Bone marrow (tissue), 2 donors: Measurements from ENCODE around the gene NSD2.
"Not testable (repeated sequence)": the region's sequence is repeated elsewhere in the genome, so short reads cannot be mapped to it uniquely, and the experiment has no call there.

Experiments
- DNase-seq, 2 donors: peaks; one replicate each; lab custom pipeline; 2025; lab: John Stamatoyannopoulos, UW

NSD2 gene

DNA sequence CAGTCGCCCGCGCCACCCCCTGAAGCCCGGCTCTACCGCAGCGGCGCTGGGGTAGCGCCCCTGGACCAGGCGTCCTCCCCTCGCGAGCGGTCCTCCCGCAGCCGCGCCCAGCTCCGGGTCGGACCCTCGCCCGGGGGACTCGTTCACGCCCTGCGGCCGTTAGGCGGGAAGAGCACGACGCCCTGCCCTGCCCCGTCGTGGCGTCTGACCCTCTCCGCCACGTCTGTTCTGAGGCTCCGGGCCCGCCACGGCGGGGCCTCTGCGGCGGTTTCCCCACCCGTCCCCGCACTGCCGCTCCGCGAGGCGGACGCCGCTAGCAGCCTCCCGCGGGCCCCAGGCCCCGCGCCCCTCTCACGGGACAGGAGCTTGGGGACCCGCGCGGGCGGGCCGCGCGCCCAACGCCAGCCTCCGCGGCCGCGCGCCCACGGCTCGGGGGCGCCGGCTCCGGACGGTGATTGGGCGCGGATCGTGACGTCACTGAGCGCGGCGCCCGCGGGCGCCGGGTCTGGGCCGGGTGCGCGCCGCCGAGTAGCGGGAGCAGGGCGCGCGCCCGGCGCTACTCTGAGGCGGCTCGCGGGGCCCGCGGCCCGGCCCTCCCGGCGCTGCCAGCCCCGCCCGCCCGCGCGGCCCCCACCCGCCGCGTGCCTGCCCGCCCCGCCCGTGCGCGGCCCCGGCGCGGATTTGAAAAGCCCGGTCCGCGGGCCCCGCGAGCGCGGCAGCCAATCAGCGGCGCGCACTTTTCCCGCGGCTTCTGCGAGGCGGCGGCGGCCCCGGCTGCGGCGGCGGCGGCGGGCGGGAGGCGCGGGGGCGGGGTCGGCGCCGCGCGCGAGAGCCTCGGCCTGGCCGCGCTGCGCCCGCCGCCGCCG lies at the start of gene NSD2:
Gene NSD2 (plus strand): TSS at position 816 of the 866 bp plus-strand sequence. CDS start 29,262 bp downstream, outside the sequence.
- DNase-seq: peak; percentile 62 to 95

DNA sequence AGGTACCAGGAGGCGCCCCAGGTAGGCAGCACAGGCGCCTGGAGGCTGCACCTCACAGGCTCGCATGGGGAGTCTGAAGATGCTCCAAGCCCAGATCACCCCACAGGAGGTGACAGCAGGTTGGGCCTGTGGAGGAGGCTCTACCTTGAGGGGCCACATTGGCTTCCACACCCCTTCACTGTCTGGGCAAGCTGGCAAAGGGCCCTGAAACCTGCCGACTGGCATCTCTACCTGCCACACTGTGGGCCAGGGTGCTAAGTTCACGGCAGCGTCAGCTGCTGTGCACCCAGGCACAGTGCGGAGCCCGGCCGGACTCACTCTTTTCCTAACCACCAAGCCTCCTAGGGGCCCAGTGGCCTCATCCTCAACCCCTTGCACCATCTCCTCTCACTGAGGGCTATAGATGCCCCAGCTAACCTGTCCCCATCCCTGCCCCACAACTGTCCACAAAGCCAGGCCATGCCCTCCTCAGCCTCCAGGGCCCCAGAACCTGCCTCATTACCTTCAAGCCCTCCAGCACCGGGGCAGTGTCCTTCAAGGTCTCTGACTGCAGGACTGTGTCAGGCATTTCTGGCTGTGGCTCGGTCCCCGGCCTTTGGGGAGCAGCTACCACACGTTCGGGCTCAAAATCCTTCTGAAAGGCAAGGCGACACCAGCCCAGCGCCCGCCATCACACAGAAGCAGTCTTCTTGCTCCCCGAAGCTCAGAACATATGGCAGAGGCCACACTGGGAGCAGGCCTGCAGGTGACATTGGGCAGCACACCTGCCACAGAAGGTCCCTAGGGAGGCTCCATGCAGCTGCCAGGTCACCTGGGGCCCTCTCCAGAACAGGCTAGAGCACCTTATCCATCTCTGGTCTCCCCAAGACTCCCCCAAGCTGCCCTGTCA lies 49.3 kb upstream of the NSD2 start:
- DNase-seq: no peak

DNA sequence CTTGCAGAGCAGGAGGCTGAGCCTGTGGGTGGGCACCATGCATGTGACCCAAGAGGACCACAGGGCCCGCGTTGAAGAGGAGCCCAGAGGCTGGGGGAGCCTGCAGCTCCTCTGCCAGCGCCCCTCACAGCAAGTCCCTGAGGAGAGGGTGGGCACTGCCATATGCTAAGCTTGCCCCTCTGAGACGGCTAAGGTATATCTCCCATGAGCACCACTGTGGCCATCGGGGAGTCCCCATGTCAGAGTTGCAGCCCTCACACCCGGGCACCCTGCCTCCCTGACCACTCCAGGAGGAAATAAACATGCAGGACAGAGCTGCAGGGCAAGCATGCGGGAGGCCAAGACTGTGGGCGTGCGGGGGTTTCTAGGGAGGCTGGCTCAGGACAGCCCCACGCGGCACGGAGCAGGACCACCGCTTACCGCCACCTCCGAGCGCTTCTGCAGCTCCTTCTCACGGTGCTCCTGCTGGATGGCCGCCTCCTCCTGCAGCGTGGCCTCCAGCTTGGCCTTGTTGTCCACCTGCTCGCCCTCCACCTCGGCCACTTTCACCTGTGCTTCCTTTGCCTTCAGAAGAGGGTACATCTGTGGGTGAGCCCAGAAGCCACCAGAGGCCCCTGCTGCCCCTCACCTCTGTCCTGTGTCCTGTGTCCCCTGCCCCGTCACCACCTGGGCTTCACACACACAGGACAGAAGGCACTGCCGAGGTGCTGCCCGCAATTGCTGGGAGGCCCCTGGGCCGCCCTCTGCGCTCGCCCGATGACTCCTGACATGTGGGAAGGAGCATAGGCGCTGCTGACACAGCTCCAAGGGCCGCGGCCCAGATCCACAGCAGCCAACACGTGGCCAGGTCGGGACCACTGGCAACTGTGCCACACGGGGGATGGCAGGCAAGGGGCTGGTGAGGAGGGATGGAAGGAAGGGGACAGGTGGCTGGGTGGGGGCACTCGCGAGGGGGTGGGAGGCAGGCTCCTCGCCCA lies 48.3 kb upstream of the NSD2 start:
- DNase-seq: no peak

DNA sequence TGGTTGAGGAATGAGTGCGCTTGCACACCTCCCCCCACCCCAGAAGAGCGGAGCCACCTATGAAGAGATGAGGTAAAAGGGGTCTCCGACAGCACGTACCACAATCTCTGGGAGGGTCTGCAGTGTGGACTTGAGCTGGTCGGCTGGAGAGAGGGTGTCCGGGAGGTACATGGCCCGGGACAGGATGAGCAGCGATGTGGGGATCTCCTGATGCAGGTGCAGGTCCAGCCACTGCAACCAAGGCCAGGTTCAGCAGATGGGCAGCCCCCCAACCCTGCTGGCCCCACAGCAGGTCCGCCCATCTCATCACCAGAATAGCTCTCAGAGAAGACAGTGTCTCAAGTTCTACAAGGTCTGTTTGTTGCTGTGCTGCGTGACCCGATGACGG lies 47.7 kb upstream of the NSD2 start:
- DNase-seq: no peak

DNA sequence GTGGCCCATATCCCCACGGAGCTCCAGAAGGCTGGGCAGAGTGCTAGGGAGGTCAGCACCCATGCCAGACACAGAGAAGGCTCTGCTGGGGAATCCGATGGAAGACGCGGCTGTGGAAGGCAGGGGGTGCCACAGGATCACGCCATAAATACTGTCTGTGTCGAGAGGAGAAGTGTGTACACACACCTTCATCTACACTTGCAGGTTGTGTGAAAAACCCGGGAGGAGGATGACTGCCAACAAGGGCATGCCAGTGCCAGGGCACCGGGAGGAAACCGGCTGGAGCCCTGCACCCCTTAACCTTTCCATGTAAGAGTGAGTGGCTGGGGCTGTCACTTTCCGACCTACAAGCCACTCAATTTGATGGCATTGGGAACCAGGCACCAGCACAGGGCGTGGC lies 46.4 kb upstream of the NSD2 start:
- DNase-seq: no peak

DNA sequence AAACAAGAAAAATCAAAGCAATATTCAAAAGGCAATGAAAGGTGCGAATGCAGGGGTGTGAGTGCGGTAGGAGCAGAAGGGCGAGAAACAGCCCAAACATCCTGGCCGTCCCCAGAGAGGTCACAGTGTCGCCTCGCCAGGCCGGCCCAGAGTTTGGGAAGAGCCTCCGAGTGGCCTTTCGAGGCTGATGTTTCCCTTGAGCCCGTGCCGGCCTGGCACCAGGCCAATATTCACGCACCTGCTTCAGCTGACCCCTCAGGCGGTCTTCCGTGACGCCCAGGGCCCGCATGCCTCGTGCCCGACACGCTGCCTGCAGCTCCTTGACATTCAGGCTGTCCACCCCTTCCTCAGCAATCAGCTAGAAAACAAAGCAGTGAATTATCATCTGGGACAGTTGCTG lies 45.9 kb upstream of the NSD2 start:
- no peak for DNase-seq

DNA sequence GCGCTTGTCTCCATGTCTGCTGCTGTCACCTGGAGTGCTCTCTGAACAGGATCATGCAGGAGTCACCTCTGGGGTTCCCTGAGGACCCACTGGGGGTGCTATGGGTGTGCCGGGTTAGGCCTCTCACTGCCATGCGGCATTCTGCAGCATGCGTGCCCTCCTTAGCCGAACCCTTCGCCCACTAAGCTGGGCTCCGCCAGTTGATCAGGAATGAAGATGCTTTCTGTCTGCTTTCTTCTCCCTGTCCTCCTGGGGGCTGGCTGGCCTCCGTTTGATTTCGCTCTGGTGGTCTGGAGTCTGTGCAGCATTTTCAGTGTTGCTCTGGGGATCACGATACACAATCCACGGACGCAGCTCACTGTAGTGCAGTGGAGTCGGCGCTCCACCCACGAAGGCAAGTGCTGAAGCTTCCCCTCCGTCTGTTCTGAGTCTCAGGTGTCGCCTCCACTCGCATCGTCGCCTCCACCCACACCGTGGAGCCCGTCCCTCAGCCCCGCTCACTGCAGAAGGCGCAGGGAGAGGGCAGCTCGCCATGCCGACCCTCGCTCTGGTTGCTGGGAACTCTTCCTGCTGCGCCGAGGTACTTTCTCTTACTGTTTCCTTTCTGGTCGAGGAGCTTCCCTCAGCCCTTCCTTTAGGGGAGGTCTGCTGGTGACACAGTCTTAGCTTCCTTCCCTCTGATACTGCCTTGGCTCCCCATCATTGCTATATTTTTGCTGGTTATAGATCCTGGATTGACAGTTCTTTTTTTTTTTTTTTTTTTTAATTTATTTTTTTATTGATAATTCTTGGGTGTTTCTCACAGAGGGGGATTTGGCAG lies 44.5 kb upstream of the NSD2 start:
- DNase-seq: no peak

DNA sequence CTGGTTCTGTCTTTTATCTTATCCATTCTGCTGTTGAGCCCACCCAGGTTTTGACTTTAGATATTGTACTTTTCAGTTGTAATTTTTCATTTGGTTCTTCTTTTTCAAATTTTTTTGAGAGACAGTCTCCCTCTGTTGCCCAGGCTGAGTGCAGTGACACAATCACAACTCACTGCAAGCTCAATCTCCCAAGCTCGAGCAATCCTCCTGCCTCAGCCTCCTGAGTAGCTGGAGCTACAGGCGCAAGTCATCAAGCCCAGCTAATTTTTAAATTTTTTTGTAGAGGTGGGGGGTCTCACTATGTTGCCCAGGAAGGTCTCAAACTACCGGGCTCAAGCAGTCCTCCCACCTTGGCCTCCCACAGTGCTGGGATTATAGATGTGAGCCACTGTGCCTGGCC lies 41.0 kb upstream of the NSD2 start:
- DNase-seq: no peak

DNA sequence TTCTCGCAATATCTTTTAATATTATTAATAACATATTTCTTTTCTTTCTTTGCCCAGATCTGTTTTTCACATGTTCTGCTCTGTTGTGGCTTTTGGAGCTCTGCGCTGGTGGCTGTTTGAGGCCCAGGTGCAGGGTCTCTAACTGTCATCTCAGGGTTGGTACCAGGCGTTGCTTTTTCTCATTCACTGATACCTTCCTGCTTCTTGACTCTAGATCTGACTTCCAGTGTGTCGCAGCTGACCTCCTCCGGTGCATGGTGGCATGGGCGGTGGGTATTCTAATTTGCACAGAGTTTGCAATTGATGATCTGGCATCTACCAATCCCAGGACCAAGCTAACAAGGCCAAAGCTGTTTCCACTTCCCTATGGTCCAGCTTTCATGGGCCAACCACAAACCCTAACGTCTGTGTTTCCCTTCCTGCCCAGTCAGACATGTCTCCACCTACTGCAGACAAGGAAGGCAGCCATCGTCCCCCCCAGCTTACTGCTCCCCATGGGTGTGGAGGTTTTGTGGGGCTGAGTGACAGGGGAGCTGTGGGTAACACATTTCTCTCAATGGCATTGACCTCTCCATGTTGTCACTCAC lies 40.5 kb upstream of the NSD2 start:
- DNase-seq: no peak

DNA sequence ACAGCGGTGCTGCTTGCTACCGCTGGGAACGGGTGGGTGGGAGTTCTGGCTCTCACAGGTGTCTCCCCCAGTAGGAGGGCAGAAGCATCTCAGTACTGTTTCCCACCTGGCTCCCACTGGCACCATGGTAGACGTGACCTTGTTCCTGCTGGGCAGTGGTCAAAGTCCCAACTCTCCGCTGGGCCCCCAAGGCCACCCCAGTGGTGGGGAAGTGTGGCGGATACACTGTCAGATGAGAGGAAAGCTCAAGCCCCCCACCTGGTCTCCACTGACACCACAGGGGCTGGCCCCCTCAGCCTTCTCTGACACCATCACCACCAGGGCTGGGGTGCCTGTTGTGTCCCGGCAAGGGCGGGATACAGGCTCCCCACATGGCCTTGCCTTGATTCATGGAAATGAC lies 39.9 kb upstream of the NSD2 start:
- DNase-seq: no peak

DNA sequence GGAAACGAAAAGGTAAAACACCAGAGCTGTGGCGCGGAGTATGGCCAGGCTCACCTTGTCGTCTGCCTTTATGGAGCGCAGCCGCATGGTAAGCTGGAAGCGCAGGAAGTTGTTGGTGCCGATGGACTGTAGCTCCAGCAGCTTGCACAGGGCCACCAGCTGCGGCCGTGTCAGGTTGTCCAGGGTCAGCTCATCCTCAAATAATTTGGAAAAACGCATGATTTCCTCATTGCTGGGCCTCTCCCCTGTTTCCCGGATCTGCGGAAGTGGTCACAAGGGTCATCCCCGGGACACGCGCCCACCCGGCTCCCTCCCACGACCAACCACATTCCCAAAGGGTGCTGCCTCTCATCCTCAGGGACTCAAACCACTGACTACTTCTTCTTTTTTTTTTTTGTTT lies 38.5 kb upstream of the NSD2 start:
- DNase-seq: no peak

DNA sequence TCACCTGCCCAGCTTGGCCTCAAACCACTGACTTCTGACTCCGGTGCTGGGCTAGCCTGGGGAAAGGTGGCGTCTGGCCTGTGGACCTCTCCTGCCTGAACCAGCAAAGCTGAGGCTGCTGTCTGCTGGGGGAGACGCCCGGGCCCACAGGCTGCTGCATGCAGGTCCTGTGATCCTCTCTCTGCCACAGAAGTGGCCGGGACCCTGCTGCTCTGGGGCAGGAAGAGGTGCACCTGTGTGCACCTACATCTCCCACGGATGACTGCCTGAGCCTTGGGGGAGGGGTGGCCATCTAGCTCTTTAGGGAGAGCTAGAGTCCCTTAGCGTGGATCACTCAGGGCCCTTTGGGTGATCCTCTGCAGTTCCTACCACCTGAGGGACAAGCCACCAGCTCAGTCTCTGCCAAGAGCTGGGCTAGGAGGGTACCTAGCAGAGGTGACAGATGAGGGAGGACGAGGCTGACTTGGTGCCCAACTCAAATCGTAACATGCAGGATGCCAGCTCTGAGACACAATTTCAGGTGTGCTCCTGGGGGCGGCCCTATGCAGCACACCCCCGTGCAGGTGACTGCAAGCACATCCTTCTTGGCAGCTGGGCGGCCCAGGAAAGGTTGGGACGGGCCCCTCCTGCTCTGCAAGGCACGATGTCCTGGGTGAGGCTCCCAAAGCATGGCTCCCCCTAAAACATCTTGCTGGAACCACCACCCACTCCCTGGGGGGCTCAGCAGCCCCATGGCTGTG lies 37.7 kb upstream of the NSD2 start:
- no peak for DNase-seq

DNA sequence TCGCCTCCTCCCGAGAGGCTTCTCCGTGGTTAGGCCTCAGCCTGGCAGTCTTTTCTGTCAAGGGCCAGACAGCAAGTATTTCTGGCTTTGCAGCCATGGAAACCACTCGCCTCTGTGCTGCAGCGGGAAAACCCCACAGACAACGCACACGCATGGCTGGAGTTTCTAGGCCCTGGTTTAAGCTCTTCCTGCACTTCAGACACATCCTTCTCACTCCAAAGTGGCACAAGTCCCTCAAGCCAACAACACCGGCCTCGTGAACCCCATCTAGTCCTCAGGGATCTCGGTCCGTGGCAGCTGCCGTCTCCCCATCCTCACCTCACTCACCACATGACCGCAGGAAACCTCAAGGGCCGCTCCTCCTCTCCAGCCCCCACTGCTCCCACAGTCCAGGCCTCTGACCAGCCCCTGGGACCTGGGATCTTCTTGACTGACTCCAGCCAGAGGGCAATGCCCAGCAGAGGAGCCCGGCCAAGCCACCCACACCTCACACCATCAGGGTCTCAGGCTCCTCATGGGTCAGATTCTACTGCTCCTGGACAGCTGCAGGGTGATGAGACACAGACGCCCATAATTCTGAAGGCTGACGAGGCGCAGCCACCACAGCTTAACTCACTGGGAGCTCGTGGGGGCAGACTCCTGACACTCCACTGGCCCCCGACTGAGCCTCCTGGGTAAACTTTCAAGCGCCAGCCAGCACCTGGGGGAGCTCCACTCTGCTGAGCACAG lies 37.0 kb upstream of the NSD2 start:
- DNase-seq: no peak

DNA sequence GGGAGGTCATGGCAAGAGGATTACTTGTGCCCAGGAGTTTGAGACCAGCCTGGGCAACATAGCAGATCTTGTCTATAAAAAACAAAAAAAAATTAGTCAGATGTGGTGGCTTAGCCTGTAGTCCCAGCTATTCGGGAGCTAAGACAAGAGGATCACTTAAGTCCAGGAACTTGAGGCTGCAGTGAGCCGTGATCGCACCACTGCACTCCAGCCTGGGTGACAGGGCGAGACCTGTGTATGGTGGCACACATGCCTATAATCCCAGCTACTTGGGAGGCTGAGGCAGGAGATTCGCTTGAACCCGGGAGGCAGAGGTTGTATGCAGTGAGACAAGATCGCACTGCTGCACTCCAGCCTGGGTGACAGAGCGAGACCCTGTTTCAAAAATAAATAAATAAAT lies 35.4 kb upstream of the NSD2 start:
- DNase-seq: not testable (repeated sequence)

DNA sequence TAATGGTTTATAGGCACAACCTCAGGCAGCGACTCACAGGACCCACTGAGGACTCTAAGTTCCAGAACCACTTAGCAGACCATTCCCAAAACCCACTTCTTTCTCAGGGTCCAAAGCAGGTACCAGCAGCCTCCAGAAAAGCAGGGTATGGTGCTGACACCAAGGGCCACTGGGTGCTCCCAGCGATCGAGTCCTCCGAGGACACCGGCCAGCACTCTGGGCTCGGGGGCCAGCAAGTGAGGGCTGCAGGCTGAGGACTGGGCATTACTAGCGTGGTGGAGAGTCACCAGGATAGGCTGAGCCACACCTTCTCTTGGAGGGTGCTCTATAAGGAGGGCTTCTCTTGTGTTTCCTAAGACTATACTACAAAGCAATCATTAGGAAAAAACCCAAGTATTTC lies 34.5 kb upstream of the NSD2 start:
- no peak for DNase-seq

DNA sequence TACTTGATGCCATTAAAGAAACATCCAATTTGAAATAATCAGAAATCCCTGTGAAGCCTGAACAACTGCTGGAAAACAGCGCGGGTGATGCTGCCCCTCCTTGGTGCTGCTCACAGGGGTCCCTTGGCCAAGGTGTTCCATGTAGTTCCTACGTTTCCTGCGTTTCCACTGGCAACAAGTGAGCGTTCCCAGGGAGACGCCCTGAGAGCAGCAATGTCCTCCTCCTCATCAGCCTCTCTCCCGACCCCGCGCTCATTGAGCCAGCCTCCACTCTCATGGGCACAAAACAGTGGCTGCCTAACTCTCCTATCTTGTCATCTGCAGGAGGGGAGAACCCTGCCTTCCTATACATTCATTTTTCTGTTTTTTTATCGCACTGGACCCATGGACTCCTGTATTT lies 34.1 kb upstream of the NSD2 start:
- DNase-seq: no peak

DNA sequence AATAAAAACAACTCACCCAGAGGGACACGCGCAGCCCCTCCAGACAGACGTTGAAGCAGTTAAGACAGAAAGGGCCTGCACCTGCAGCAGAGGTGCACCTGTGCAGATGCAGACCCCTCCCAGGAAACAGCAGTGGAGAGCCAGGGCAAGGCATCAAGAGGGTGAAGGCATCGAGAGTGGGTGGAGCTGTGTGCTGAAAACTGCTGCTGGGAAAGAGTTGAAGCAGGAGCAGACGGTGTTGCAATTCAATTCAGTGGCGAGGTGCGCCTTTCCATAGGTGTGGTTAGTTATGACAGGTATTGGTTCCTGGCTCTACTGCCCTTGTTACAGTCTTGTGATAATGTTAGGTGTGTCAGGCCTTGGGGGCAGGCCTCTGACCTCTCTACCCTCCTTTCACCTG lies 31.9 kb upstream of the NSD2 start:
- no peak for DNase-seq

DNA sequence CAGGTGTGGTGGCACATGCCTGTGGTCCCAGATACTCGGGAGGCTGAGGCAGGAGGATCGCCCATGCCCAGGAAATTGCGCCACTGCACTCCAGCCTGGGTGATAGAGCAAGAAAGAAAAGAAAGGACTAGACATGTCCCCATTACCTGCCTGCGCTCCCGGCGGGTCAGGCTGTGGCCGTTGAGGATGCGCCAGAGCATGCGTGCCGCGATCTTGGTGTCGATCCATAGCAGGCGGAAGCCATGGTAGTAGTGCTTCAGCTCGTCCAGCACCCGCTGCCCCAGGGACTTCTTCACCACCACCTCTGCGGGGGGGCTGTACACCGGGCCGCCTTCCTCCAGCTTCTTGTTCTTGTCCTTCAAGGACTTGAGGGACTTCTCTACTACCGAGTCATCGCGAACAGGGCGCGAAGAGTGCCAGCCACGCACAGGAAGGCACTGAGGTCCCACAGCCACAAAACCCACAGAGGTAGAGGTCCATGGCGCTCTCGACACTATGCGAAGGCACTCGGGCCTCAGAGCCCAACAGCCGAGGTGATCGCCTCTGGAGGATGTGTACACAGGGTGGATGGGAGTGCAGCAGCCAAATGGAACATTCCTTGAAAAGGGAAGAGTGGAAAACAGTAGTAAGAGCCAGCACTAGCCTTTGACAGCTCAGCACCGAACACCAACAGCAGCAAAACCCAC lies 29.8 kb upstream of the NSD2 start:
- no peak for DNase-seq

DNA sequence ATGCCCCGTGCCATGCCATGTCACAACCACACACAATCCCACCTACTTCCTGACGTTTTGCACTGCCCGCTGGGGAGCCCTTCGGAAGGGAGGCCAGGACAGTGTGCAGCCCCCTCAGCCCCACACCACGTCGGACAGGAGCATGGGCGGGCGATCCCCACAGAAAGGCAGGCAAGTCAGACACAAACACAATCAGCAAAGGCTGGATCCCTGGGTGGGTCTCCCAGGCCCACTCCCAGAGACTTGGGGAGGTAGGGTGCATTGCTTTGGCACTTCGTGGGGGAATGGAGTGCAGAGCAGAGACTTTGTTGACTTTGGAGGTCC lies 29.3 kb upstream of the NSD2 start:
- no peak for DNase-seq
